GM18867 (cell line): ENCODE measurements around the gene BAK1.

Experiments used
- ATAC-seq: cut with Tn5 transposase; IDR thresholded peaks from one replicate; pipeline ENCODE4 v1.9.1; 2021; ENCODE audit warnings: mild to moderate bottlenecking, moderate library complexity; ENCODE audit not compliant: unreplicated experiment

The BAK1 gene

DNA sequence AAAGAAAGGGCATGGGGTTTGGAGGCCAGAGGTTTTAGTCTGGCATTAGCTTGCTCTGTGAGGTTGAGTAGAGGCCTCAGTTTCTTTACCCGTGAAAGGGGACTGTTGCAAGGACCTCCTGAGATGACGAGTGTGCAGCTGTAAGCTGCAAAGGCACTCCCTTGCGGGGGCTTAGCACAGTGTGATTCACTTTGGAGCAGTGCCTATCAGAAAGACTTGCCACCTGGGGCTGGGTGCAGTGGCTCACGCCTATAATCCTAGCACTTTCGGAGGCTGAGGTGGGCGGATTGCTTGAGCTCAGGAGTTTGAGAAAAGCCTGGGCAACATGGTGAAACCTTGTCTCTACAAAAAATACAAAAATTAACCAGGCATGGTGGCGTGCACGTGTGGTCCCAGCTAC lies 7.5 kb upstream of the BAK1 start:
- ATAC-seq = no peak

DNA sequence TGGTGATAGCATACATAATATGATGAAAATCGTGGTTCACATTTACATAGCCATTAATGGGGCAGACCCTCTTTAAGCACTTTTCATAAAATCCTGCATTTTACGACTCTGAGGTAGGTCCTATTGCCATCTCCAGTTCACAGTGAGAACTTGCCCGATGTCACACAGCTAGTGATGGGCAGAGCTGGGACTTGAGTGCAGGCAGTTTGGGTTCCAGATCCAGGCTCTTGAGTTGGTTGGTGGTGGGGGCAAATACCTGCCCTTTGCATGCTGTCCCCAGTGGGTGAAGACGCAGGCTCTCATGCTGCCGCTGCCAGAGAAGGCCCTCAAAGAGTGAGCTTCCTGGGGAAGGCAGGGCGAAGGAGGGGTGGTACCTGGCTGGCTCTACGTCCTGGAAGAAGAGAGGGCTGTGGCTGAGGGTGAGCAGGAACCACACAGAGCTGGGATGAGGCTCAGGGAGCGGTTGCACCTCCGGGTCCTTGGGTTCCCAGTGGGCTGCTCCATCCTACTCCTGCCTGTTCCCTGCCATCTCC lies 6.1 kb upstream of the BAK1 start:
- no peak for ATAC-seq

DNA sequence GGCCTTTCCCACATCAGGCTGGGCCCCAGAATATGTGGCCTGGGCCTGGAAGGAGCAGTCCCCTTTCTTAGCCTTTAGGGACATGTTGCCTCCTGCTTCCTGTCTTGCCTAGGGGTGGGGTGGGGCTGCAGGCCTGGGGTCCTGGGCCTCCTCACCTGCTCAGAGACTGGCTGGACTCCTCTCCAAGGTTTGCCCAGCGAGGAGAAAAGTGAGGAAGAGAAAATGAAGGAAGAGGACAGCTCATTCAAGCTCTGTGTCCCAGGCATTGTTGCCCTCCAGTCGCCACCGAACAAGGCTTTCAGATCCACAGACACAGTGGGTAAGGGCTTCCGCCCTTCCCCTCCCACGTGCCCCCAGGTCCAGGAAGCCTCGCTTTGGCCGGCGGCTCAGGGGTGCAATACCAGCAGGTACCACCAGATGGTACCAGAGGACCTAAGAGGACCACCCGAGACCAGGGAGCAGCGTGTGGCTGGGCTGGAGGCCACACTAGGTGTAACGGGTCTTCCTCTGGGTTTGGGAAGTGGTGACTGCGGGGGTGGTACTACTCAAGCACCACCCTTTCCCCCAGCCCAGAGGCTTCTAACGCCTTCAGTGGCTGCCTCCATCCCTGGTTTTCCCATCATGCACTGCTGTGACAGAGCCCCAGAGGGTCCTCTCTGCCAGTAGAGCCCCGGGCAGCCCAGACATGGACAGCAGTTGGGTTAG lies 5.5 kb upstream of the BAK1 start:
- ATAC-seq = peak; percentile 61

DNA sequence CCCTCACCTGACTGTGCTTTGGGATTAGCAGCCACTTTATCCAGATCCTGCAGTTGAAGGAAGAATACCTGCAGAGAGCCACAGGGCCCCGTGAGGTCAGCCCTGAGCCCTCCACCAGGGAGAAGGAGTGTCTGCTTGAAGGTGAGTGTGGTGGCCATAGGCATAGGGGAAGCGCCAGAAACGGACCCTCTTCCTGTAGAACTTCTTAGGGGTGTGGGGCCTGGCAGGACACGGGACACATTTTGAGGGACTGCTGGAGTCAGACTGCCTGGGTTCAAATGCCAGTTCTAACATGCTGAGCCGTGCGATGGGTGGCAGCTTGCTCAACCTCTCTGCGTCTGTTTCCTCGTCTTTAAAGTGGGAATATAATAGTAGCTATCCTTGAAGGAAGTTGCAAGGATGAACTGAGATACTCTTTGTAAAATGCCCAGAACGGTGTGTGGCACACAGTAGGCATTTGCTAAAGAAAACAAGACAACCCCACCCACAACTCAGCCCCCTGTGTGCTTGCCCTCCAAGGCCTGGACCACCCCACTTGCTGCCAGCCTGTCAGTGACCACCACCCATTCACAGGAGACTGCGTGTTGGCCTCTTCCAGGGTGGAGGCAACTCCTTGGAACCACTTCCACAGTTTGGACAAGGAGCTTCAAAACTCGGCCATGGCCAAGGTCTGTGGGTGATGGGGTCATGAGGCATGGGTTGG lies 4.8 kb upstream of the BAK1 start:
- no peak for ATAC-seq

DNA sequence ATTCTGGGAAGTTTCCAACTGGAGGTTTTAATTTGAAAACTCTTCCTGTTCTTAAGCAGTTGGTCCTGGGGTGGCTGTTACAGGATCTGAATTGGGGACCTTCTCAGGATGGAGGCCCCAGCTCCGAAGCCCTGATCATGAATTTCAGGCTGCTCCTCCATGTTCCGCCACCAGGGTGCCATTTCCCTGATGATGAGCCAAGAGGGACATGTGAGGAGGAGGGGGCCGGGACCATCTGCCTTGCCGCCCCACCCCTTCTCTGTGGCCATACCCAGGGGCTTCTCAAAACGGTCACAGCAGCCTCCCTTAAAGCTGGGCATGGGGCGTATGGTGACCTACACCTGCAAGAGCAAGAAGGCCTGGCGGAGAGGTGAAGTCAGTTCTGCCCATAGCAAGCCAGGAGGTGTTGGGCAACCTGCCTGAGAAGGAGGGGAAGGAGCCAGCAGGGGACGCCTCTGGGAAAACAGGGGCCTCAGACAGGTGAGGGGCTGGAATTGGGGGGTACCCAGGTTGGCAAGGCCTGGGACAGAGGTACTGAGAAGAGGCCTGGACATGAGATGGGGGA lies 3.6 kb upstream of the BAK1 start:
- ATAC-seq = no peak

DNA sequence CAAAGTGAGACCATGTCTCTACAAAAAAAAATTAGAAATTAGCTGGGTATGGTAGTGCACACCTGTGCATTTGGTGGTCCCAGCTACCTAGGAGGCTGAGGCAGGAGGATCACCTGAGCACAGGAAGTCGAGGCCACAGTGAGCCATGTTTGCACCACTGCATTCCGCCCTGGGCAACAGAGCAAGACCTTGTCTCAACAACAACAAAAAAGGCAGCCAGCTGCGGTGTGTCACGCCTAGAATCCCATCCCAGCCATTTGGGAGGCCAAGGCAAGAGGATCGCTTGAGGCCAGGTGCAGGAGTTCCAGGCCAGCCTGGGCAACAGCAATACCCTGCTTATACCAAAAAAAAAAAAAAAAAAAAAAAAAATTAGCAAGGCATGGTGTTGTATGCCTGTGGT lies 1.1 kb upstream of the BAK1 start:
- no peak for ATAC-seq

DNA sequence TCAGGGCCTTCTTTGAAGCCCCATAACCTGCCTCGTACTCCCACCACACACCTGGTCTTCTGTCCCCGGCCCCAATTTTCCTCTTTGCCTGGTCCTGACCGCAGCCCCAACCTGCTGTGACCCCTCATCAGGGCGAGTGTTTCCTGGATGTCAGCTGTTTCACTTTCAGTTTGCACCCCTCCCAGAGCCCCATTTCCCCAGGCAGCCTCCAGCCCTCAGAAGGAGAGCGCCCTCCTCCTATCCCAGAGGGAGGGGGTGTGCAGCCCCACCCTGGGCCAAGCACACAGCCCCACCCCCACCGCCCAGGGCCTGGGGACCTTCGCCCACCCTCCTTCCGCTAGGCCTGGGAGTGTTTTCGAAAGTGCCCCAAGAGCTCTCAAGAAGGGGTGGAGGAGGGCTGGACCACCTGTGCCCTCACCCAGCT lies 1.5 kb downstream of the BAK1 start:
- no peak for ATAC-seq

DNA sequence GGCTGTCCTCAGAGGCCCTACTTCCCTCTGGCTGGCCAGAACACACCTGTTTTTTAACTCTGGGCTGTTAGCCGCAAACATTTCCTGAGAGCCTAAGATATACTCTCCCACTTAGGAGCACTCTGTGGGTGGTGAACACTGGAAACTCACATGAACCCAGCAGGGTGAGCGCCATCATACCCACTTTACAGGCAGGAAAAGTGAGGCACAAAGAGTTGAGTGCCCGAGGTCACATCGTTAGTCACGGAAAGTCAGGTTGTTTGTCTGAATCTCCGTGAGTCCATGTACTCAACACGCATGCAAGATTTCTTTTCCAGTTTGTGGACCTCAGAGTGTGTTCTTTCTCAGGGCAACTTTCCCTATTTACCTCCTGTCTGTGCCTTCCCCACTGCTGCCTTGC lies 1.9 kb downstream of the BAK1 start:
- ATAC-seq = no peak

DNA sequence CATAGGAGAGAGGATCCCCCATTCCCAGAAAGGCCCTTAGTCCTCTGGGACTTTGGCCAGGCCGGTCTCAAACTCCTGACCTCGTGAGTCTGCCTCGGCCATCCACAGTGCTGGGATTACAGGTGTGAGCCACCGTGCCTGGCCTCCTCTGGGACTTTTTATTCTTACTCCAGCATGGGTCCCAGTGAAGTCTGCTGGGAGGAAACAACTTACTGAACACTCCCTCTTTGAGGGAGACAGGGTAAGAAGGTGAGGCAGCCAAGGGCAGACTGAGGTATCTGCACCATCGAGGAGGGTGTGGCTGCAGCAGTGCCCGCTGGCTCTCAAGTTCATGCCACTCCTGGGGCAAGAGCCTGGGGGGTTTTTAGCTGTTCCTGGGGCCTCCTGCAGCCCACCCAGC lies 2.4 kb downstream of the BAK1 start:
- no peak for ATAC-seq

DNA sequence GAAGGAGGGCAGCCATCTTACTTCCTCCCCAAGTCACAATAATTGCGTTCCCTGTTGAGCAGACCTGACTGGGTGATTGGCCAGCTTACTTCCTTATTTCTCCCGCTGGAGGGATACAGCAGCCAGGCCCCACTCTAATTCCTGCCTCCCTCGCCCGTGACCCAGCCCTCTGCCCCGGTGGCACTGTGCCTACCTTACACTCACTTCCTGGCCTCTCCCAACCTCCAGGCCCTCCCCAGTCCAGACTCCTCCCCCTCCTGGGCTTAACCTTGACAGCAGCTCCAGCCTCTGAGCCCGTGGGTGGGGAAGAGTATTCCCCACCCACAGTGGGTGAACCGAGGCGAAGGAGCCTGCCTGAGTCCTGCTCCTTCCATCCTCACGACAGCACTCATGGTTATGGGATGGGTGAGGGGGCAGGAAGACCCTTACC lies 3.0 kb downstream of the BAK1 start:
- ATAC-seq = no peak

DNA sequence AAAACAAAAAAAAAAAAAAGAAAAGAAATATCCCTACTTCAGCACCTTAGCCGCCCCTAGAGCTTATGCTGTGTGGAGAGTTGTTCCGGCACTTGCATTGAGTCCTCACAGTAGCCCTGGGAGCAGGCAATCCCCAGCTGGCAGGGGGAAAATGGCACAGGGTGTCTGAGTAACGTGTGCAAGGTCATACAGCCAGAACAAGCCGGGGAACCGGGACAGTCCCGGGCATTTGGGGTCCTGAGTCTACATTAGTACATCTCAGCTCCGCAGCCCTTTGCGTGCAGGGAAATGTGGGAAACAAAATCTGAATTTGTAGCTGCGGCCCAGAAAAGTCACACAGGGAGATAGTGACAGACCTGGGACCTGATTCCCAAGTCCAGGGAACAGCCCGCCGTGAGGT lies 3.4 kb downstream of the BAK1 start:
- no peak for ATAC-seq

DNA sequence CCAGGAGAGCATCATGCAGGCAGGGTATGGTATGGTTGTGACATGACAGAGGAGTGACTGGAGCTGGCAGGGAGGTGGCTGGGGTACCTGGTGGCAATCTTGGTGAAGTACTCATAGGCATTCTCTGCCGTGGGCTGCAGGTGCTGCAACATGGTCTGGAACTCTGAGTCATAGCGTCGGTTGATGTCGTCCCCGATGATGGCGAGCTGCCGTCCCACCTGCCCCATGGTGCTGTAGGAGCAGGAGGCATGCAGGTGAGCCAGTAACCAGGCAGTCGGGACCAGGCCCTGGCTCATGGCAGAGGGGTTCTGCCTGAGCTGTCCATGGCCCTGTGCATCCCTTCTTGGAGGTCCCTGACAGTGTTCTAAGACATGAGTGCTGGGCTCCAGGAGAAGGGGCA lies 4.9 kb downstream of the BAK1 start:
- no peak for ATAC-seq

DNA sequence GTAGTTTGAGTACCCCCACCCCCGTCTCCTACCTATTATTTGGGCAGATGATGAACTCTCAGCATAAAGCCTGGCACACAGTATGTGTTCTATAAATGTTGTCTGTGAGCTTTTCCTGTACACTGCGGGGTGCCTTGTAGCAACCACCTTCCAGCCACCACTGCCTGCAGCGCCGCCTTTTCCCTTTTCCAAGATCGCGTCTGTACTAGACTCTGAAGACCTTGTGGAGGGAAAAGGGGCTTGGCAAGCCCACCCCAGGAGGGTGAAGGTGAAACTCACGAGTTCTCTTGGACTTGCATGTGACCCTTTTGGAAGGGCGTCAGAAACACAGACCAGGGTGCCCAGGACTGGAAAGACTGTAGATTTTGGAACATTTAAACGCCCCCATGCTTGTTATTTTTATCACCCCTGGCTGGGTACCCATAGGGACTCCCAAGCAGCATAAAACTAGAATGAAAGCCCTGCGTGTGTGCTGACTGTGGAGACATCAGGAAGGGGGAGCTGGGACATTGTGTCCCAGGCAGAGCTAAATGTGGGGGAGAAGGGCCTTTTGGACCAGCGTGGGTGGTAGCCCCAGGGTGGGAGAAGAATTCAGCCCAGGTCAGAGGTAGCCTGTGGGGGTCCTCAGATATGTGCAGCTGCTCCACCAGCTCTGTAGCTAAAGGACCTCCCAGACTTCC lies 8.3 kb downstream of the BAK1 start:
- ATAC-seq = no peak

DNA sequence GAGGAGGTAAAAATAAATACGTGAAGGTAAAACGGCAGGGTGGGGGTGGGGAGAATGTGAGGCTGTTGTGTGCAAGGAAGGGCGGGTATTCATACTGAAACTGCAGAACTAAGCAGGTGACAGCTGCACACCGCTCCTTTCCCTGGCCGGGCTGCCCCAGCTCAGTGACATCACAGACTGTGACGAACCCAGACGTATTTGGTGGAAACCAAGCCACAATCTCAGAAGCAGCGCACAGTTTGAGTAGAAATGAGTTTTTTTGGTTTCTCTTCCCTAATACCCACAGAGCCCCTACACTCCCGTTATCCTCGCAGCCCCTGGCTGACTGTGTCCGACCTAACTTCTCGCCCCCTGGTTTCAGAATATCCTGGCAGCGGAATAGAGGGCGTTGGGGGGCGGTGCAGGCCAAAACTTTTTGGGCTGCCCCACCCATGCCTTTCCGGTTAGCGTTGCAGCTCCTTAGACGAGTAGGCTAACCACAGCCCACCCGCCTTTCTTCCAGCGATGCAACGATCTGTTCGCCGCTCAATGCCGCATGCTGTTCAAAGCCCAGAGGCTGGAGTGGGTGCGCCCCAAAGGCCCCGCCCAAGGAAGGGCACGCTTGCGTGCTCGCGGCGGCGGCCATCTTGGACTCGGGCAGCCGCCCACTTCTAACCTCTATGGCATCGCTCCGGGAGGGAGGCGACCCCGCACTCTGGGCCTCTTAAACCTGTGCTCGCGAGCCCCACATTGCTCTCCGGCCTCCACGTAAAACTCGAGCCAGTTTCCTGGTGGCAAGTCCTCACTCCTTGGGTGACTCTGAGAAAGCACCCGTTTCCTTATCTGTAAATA lies 9.1 kb downstream of the BAK1 start:
- ATAC-seq = peak; percentile 75

DNA sequence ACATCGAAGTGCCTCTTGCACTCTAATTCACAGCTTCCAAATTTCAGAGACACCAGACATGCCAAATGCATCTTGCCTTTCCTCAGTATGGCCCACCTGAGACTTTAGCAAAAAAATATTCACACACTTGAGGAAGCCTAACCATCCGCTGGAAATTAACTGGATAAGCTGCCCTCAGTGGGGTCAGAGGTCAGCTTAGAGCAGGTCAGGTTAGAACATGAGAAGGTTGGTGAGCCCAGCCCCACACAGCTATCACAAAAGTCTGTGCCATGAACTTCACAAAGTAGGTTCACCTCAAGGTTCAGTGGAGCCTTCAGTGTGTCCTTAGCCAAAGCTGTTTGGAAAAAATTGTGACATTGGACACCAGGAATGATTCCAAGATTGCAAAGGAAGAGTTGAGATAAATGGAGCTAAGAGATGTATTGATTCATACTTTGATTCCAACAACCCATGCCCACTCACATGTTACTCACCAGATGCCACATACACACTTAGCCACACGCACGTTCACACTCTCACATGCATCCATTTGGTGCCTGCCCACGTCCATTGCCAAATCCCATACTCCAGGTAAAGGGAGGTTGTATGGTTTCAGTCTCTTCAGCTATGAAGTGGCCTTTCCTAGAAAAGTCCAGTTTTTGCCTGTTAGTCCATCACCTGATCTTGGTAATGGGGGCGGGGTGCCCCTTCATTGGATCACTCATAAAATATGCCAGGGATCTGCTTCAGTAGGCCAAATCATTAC lies 11.1 kb downstream of the BAK1 start:
- no peak for ATAC-seq

DNA sequence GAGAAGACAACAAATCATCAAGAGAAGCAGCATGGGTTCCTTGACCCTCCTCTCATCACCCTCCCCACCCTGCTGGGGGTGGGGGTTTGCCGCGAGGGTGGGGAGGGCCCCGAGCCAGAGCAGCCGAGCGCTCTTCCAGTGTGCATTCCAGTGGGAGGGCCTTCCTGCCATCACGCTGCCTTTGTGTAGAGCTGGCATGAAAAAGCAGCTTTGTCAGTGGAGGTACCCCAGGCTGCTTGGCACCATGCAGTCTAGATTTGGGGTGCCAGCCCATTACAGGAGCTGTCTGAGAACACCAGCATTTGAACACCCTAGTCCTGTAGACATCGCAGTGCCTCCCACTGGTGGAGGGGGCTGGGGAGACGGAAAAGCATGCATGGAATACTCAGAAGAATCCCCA lies 12.2 kb downstream of the BAK1 start:
- no peak for ATAC-seq

DNA sequence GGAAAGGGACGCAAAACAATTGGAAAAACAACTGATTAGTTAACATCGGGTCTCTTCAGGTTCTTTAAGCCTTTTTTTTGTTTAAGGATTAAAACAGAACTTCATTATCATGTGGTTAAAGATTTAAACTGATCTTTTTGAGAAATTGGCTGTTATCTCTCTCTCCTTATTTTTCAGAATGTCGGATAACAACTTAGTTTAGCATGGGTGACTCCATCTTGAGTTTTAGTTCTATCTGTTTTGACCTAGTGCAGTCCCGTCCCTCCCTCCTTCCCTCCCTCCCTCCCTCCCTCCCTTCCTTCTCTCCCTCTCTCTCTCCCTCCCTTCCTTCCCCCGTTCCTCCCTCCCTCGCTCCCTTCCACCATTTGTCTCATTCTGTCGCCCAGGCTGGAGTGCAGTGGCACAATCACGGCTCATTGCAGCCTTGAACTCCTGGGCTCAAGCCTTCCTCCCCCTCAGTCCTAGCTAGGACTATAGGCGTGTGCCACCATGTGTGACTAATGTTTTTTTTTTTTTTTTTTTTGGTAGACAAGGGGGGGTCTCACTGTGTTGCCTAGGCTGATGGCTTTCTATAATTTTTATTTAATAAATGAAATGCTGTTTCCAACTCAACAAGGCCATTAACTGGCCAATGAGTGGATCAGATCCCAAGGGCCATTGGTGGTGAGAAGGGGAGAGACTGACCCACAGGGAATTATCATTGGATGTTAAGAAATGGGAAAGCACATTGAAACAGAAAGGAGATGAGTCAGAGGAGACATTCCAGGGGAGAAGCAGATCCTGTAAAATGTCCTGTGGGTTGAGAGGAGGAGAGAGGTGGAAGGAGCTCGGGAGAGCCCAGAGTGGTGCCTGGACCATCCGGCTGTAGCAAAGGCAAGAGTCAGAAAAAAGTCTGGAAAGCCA lies 13.6 kb downstream of the BAK1 start:
- no peak for ATAC-seq

DNA sequence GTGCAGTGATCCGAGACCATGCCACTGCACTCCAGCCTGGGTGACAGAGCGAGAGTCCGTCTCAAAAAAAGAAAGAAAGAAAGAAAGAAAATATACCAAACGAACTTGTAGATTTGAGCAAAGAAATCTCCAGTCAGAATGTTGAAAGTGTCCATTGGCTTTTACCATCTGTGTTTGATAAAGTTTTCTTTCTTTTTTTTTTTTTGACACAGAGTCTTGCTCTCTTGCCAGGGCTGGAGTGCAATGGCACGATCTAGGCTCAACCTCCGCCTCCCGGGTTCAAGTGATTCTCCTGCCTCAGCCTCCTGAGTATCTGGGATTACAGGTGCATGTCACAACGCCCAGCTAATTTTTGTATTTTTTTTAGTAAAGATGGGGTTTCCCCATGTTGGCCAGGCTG lies 21.3 kb downstream of the BAK1 start:
- ATAC-seq = no peak

DNA sequence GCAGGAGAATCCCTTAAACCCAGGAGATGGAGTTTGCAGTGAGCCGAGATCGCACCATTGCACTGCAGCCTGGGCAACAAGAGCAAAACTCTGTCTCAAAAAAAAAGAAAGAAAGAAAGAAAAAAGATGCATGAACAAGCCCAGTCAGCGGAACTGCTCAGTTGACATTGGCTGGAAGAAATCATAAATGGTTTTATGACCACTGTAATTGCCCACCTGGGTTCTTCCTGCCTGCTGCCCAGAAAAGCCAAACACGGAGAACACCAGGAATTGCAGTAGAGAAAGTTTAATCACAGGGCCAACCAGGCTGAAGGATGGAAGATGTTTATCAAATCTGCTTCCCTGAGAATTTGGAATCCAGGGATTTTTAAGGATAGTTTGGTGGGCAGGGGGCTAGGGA lies 22.7 kb downstream of the BAK1 start:
- no peak for ATAC-seq
